ENCODE measurements around the gene LAMA3.

The LAMA3 gene

GRCh38 chr18:23857756-23858155 is 168.5 kb downstream of the LAMA3 start:
- no peak for DNase-seq

- DNase-seq, result no peak
Measured at GRCh38 chr18:23859466-23860336, 170.4 kb downstream of the LAMA3 start.

DNA sequence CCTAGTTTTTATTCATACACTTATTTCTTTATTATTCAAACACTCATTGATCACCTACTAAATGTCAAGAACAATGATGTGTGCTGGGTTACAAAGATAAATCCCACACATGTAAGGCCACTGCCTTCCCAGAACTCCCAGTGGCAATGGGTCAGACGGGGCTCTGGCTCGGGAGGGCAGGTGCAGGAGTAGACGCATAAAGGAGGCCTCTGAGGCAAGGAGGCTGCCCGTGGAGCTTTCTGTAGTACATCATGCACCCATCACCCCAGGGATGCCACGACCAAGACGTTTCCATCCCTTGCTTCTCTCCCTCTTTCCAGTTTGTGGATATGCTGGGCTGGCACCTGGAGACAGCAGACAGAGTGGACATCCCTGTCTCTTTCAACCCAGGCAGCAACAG is 172.1 kb downstream of the LAMA3 start:
- DNase-seq, result no peak

DNA sequence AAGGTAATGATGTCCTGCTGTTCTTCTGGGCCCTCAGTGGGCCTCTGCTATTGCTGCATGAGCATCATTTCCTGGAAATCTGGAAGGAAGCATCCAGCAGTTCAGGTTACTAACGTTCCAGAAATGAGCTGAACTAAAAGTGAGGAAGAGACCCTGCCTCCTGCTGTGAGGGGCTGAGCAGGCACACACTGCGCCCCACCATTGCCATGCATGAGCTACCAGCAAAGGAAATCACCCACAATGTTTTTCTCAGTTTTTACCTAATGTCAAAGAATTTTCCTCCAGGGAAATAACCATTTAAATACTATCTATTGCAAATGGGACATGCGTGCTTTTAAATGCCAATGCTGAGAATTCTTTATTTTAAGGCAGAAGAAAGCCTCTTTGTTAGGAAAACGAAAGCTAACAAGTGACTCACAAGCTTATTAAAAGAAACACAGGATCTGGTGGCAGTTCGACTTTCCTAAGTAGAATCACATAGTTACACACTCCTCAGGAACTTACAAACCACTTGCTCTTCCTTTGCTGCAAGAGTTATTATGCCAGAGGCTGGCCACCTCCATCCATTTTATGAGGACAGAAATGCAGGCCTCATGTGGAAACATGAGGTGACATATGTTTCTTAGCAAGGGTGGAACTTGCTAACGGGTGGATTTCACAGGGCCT is 172.7 kb downstream of the LAMA3 start:
- DNase-seq, result no peak

GRCh38 chr18:23864624-23865023 is 175.4 kb downstream of the LAMA3 start:
- peak in 1 of 2 donors; percentile 12 for DNase-seq

GRCh38 chr18:23867006-23867405 is 177.8 kb downstream of the LAMA3 start:
- no peak for DNase-seq

GRCh38 chr18:23868136-23868785 is 179.0 kb downstream of the LAMA3 start:
- no peak for DNase-seq

DNA sequence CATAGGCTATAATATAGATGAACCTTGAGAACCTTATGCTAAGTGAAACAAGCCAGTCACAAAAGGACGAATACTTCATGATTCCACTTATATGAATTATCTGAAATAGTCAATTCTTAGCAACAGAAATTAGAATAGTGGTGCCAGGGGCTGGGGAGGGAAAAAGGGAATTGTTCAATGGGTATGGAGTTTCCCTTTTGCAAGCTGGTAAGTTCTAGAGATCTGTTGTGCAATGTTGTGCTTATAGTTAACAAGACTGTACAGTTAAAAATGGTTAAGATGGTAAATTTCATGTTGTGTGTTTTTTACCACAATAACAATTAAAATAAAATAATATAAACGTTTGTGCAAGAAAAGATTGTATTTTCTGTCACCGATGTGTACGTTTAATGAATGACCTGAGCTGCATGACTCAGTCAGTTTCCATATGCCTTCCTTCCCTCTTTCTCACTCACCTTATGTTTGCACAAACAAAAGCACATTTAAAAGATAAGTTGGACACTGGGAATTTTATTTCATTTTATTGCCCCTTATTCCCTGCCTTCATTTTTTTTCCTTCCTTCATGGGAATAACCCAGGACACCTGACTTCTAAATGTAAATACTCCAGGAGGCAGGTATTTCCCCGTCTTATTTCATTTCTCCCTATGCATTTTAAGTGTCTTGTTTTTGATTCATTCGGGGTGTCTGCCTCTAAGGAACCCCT is 181.6 kb downstream of the LAMA3 start:
- no peak for DNase-seq

GRCh38 chr18:23871410-23871809 is 182.2 kb downstream of the LAMA3 start:
- peak; percentile 6 to 18 for DNase-seq

- DNase-seq, result no peak
Measured at GRCh38 chr18:23872701-23873550, 183.7 kb downstream of the LAMA3 start.

DNA sequence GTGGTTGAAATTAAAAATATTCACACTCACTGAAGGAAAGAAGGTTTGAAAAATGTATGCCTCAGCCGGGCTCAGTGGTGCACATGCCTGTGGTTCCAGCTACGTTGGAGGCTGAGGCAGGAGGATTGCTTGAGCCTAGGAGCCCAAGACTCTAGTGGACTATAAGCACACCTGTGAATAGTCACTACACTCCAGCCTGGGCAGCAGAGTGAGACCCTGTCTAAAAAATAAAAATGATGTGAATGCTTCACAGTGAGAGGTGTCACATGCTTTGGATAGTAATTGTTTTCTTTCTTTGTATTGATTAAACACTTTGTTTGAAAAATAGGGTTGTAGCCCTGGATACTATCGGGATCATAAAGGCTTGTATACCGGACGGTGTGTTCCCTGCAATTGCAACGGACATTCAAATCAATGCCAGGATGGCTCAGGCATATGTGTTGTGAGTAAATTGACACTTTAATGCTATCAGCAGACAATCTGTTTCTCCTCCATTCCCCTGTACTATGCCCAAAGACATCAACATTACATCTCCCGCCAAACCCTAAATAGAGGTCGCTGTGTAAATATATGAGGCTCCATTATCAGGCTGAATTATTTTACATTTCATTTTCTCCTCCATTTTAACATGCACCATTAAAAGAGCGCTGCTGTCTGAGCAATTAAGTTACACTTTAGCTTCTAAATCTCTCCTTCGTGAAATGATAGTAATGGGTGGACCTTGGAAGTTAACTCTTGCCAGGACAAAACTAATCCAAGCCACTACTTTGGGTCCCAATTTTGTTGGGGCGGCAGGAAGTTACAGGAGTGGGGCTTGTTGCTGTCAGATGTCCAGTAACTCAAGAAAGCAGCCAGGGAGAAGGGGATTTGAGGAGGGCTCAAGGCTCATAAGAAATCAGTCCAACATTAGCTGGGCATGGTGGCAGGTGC is 187.0 kb downstream of the LAMA3 start:
- no peak for DNase-seq

GRCh38 chr18:23876921-23877320 is 187.7 kb downstream of the LAMA3 start:
- DNase-seq, result no peak

- DNase-seq, result no peak
Measured at GRCh38 chr18:23877371-23877770, 188.1 kb downstream of the LAMA3 start.

GRCh38 chr18:23878336-23878900 is 189.2 kb downstream of the LAMA3 start:
- DNase-seq, result no peak

DNA sequence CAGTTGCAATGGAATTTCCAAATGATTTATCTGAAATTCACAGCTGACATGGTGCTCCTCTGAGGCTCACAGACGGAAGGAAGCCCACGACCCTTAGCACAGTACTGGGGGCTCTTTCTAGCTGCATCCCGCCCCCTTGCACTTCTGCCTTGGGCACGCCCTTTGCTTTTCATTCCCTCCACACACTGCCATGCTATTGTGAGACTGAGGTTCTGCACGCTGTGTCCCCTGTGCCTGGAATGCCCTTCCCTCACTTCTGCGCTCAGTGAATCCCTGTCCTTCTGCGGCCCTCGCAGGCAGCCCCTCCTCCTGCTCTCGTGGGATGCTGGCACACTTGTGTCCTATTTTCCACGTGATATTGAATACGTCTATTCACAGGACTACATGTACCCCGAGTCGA is 189.9 kb downstream of the LAMA3 start:
- DNase-seq, result no peak

DNA sequence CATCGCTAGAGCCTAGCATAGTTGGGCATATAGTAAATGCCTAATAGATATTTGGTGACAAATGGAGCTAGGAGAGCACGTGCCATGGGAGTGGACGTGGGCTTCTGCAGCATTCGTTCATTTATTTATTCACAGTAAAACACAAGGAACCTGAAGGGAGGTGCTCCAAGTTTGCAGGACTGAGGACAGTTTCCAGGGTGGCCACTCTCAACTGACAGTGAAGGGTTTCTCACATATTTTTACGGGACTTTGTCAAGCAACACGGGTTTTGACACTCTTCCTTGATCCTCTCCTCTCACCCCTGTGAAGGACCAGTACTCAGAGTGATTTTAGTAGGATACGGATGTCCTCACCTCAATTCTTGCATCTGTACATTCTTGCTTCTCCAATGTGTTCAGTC is 190.3 kb downstream of the LAMA3 start:
- no peak for DNase-seq

DNA sequence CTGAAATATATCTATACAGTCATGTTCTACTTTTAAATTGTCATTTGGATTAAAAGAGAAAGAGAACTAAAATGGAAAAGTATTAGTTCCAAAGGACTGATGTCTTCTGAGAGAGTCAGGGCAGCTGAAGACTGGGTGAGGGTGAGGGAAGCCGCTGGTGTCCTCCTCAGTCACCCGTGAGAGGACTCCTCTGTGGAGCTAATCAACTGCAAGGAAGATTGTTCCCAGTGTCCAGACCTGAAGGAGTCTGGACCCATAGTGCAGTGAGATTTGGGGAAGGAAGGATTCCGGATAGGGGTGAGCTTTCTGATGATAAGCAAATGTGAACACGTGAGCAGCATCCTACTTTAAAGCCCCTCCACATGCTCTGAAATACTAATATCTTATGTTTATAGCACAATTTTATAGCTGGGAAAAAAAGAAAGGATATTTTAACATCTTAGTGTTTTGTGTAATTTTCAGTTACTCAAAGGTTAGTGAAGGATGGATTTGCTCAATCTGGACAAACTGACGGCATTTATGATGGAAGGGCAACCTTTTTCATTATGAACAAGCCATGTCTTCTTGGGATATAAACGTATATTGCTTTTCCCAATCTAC is 190.8 kb downstream of the LAMA3 start:
- no peak for DNase-seq

DNA sequence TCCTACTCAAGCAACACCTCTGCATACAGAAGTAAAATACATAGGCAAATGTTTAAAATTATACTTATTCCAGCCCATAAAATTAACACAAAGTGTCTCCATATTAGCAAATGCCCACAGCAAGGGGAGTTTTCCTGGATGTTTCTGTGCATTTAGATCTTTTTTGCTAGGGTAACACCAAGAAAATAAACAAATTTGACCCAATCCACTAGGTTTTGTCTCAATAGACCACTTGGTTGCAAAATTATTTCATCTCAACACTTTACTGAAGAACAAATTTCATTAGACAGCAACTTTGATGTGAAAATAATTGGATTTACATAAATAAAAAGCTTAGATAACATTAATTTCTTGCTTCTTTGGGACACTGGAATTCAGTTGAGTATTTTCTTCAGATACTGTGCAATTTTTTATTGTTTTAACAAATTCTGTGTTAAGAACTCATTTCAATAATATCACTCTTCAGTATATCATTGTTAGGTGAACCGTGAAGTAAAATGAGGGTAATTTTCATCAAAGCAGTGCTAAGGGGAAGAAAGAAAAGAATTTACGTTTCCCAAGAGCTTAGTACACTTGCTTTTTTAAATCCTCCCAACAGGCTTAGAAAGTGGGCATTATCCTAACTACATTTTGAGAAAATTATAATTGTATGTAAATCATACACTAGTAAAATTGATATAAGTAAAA is 191.8 kb downstream of the LAMA3 start:
- no peak for DNase-seq

GRCh38 chr18:23881778-23882177 is 192.5 kb downstream of the LAMA3 start:
- no peak for DNase-seq
